Measurements from ENCODE around the gene MKX.

- no peak for TF ChIP-seq POLR2A (IDR thresholded peaks at IDR 0.05)
- TF ChIP-seq, protein P1, sequence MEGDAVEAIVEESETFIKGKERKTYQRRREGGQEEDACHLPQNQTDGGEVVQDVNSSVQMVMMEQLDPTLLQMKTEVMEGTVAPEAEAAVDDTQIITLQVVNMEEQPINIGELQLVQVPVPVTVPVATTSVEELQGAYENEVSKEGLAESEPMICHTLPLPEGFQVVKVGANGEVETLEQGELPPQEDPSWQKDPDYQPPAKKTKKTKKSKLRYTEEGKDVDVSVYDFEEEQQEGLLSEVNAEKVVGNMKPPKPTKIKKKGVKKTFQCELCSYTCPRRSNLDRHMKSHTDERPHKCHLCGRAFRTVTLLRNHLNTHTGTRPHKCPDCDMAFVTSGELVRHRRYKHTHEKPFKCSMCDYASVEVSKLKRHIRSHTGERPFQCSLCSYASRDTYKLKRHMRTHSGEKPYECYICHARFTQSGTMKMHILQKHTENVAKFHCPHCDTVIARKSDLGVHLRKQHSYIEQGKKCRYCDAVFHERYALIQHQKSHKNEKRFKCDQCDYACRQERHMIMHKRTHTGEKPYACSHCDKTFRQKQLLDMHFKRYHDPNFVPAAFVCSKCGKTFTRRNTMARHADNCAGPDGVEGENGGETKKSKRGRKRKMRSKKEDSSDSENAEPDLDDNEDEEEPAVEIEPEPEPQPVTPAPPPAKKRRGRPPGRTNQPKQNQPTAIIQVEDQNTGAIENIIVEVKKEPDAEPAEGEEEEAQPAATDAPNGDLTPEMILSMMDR (IDR thresholded peaks at IDR 0.05): no peak
Measured at GRCh38 chr10:27625452-27626211, 120.0 kb downstream of the MKX start.

Measured in tibial nerve (tissue), 3 donors.